GM12891 (cell line): ENCODE measurements around the gene CCIN.

Experiments
- POLR2A ChIP-seq: IDR thresholded peaks from 2 replicates; pipeline ENCODE4 v1.6.1; 2011; ENCODE audit warnings: low read depth, low read length, control low read depth
- TAF1 ChIP-seq: IDR thresholded peaks from 2 replicates; pipeline ENCODE4 v1.6.1; 2011; ENCODE audit warnings: low read depth, low read length, control low read depth

DNA sequence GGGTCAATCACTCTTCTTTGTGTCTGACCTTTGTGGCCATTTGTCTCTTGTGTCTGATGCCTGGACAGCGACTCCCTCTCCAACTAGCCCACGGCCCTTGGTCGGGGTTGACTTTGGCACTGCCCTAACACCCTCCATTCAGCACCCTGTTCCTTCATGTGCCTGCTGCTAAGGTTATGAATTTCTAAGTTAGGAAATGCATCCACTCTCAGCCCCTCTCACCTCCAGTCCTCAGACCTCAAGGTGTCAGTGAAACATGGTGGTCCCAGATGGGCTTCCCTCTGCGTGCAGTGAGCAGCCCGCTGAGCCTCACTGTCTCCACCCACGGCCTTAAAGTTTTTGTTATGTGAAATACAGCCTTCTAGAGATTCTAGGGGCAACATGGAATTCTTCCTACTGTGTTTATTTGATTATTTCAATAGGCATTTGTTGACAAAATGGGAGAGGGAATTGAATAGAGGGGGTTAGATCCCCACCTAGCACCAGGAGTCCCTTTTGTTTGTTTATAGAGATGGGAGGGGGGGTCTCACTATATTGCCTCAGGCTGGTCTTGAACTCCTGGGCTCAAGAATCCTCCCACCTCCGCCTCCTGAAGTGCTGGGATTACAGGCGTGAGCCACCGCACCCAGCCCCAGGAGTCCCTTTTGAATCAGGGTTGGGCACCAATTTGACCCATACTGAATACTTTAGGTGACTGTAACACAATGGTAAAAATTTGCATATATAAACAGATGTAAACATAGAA is 34.3 kb upstream of the CCIN start:
- TF ChIP-seq POLR2A (no peak), TAF1 (no peak)
